ENCODE measurements around the gene ZNF750. TPM values are rescaled to one million over a fixed set of nuclear protein-coding genes. Genes with fewer than 3 reads are reported as not detected.

The ZNF750 gene
- total RNA-seq, 1 donor from 2014 or later = 0.29 TPM

GRCh38 chr17:82779541-82779940, 60.3 kb downstream of the ZNF750 start:
- no peak for DNase-seq (ENCODE audit: extremely low read depth, low read depth, low spot score)

Other genes with a start within 250 kb of the ZNF750 start
- 78.3 and 94.4 TPM in 2 replicates for gene WDR45B, start 191.6 kb downstream of the ZNF750 start, total RNA-seq
- 6.7 and 11.4 TPM in 2 replicates for gene RAB40B, start 141.3 kb downstream of the ZNF750 start, total RNA-seq
- 23.1 and 24.0 TPM in 2 replicates for gene FN3KRP, start 123.3 kb downstream of the ZNF750 start, total RNA-seq
- 2.9 and 19.7 TPM in 2 replicates for gene FN3K, start 104.4 kb downstream of the ZNF750 start, total RNA-seq
- 101 and 144 TPM in 2 replicates for gene TBCD, start 88.0 kb downstream of the ZNF750 start, total RNA-seq
- 42.0 and 54.4 TPM in 2 replicates for gene METRNL, start 239.6 kb upstream of the ZNF750 start, total RNA-seq